ENCODE data around the gene CLCNKA.

Gene CLCNKA

GRCh38 chr1:16005597-16005996 is 16.2 kb upstream of the CLCNKA start:
- Mint-ChIP-seq H3K36me3 (ENCODE audit: low read depth) (no peaks in the 10 kb centered on the region), H3K27me3 (ENCODE audit: low read depth, poor library complexity) (peaks cover 8% of the 10 kb centered on the region), H3K4me3 (no peak overlapping the region), H3K4me1 (peaks cover 11% of the 10 kb centered on the region), H3K9me3 (no peaks in the 10 kb centered on the region), H3K27ac (no peak overlapping the region)
- TF ChIP-seq CTCF (IDR thresholded peaks at IDR 0.05): no peak
- no peak for DNase-seq

DNA sequence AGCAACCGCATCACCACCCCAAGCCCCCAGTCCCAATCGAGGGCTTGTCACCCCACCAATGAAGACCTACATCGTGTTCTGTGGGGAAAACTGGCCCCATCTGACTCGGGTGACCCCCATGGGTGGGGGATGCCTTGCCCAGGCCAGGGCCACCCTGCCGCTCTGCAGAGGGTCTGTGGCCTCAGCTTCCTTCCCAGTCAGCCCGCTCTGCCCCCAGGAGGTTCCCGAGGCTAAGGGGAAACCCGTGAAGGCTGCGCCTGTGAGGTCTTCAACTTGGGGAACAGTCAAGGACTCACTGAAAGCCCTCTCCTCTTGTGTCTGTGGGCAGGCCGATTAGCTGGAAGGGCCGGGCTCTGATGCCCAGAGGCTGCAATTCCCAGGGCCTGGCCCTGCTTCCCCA is 15.8 kb upstream of the CLCNKA start:
- H3K27ac Mint-ChIP-seq: no peak overlapping the region
- no peak overlapping the region for H3K4me3 Mint-ChIP-seq
- no peaks in the 10 kb centered on the region for H3K36me3 Mint-ChIP-seq (ENCODE audit: low read depth)
- no peaks in the 10 kb centered on the region for H3K9me3 Mint-ChIP-seq
- TF ChIP-seq CTCF (IDR thresholded peaks at IDR 0.05): no peak
- peaks cover 7% of the 10 kb centered on the region for H3K27me3 Mint-ChIP-seq (ENCODE audit: low read depth, poor library complexity)
- no peak for DNase-seq
- peaks cover 11% of the 10 kb centered on the region for H3K4me1 Mint-ChIP-seq

DNA sequence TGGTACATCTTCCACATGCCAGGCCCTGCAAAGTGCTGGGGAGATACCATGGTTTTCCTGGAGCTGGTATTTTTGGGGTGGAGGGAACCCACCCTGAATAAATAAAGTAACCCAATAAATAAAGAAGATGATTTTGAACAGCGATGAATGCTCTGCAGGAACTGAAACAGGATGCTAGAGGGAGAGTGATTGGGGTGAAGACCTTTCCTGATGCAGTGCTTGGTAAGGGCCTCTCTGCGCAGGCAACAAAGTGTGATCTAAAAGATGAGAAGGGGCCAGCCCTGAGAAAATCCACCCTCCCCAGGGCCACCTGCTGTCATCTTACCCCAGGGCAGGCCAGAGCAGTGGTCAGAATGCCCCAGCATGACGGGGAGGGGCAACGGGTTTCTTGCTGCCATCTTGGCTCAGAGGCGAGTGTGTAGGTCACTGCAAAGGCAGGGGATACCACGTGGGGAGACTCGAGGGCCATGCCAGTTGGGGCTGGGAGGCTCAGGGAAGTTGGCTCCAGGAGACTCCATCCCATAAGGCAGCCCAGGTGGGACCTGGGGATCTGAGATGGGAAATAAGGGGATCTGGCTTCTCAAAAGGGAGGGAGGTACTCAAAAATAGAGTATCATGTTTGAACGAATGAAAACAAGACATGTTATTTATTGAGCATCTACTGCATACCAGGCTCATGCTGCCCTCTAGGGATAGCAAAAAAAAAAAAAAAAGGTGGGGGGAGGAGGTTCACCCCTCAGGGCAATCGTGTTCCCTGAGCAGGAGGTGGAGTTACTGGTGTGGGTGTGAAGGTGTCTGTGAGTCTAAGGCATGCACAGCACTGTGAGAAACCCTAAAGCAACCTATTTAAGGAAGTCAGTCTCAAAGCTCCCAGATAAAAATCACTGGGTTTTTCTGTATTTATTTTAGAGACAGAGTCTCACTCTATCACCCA is 15.0 kb upstream of the CLCNKA start:
- H3K27ac Mint-ChIP-seq: no peak overlapping the region
- no peak overlapping the region for H3K4me3 Mint-ChIP-seq
- H3K36me3 Mint-ChIP-seq (ENCODE audit: low read depth): no peaks in the 10 kb centered on the region
- peaks cover 9% of the 10 kb centered on the region for H3K27me3 Mint-ChIP-seq (ENCODE audit: low read depth, poor library complexity)
- TF ChIP-seq CTCF (IDR thresholded peaks at IDR 0.05): no peak
- DNase-seq: no peak
- H3K4me1 Mint-ChIP-seq: peaks cover 11% of the 10 kb centered on the region
- H3K9me3 Mint-ChIP-seq: no peaks in the 10 kb centered on the region

DNA sequence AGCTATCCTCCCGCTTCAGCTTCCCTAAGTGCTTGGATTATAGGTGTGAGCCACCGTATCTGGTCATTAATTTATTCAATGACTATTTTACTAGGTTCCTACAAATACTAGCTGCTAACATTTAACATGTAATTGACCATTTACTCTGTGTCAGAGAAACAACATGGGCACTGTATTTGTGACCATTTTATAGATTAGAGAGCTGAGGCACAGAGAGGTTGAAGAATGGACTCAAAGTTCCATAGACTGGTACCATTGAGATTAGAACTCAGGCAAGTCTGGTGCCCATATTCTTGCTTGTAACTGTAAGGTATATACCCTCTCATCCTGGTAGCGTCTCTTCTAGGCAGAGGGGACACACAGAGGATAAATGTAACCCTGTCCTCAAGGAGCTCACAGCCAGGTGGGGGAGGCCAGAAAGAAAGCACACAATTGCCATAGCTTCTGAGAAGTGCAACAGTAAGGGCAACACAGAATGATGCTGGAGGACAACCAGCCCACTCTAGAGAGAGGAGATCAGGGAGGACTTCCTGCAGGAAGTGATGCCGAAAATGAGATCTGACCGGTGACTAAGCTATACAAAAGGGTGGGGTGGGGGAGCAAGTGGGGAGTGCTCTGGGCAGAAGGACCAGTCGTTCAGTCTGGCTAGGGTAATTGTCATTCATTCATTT is 14.0 kb upstream of the CLCNKA start:
- DNase-seq: no peak
- Mint-ChIP-seq H3K36me3 (ENCODE audit: low read depth) (no peaks in the 10 kb centered on the region), H3K9me3 (no peaks in the 10 kb centered on the region), H3K4me1 (peaks cover 11% of the 10 kb centered on the region), H3K27ac (no peak overlapping the region), H3K27me3 (ENCODE audit: low read depth, poor library complexity) (peaks cover 14% of the 10 kb centered on the region), H3K4me3 (no peak overlapping the region)
- no peak for TF ChIP-seq CTCF (IDR thresholded peaks at IDR 0.05)

DNA sequence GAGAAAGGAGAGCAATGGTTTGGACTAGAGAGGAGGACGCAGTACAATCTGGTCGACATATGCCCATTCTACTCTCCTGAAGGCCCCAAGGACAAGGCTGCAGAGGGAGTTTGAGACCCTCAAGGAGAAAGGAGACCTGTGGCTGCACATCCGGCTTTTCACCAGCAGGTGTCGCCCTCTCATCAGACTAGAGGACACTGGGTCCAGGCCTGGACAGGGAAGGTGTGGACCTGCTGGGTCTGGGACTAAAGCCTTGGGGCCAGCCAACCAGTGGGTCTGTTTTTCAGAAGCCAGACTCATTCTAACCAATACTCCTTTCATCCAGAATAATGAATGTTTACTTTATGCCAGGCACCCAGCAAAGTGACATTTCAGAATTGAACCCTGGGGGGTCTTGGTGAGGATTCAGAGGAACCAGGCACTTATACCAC is 12.8 kb upstream of the CLCNKA start:
- Mint-ChIP-seq H3K27ac (no peak overlapping the region), H3K9me3 (no peaks in the 10 kb centered on the region), H3K4me1 (peaks cover 16% of the 10 kb centered on the region), H3K36me3 (ENCODE audit: low read depth) (no peaks in the 10 kb centered on the region), H3K27me3 (ENCODE audit: low read depth, poor library complexity) (peaks cover 17% of the 10 kb centered on the region), H3K4me3 (no peak overlapping the region)
- DNase-seq: peak; percentile 94
- peak; percentile 97 for TF ChIP-seq CTCF (IDR thresholded peaks at IDR 0.05)

Data from nephron progenitor cell (in vitro differentiated cells).